Fibroblast of gingiva (primary cell): Measurements from ENCODE around the gene SLC24A3.

Experiments
- DNase-seq: peaks from one replicate; pipeline ENCODE4 v3.0.0-alpha.2; 2011; ENCODE audit warnings: low read depth

The SLC24A3 gene

DNA sequence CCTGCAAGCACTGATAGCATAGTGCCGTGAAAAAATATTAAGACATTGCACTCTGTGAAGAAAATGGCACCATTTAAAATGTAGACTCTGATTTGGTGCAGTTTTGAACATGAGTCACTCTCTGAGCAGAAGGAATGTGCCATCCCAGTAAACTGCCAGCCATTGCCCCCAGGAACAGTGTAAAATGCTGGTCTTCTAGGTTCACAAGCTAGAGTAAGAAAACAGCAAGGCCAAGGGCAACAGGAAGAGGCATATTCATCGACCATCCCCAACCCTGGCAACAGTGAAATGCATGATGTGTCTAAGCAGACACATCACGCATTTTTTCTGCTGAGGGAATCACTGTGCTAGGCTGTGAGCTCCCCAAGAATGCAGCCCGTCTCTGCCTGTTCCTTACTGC is 382.5 kb downstream of the SLC24A3 start:
- no peak for DNase-seq

DNA sequence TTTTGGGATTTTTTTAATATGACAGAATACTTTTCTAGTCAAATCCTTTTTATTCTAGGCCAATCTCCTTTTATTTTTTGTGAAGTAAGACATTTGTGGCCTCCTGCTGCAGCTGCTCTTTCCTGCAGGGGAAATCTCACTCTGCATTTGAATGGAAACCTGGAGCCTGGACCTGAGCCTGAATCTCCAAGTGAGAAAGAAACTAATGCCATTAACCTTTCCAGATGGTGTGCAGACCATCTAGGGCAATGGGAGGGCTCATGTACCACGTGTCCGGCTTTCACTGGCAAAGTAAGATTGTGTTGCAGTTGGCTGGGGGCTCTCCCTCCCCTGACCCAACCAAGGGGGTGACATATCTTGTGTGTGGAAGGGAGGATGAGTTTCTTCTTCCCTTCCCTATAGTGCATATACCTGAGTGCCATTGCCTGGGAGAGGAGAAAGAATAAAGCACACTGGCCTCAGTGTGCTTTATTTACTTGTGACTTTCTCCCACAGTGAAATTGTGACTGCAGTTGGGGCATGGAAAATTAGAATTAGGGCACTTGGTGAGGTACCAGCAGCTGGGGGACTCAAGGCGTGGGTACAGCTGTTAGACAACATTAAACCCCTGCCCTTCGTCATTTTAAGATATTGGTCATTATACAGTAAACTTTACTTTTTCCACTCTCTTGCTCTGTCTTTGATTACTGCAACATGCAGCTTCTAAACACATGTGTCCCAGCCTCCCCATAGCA is 385.8 kb downstream of the SLC24A3 start:
- DNase-seq: no peak

DNA sequence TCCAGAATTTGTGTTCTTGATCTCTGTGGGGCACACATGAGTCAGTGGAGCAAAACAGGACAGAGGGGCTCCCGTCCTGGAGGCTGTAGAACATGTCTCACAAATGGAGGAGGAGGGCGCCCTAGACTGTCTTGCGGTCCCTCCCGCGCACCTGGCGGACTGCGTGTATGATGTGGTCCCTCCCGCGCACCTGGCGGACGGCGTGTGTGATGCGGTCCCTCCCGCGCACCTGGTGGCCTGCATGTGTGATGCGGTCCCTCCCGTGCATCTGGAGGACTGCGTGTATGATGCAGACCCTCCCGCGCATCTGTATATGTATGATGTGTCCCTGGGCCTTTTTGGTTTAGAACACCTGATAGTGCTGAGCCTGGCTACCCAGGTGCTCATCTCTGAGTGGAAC is 386.8 kb downstream of the SLC24A3 start:
- DNase-seq: no peak

DNA sequence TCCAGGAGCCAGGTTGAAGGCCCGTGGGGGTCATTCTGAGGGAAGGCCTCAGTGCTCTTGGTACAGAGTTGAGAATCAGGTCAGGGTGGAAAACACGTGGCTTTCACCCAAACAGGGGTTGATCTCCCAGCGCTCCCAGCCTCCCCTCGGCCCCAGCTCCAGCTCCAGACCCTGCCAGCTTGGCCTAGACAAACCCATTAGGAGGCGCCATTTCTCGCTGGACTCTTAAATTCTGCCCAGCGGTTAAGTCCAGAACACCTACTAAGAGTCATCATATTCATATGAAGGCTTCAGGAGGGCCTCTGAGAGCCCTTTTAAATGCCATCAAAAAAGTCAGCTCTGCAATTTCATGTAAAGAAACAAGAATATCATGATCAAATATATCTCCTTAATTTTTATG is 387.6 kb downstream of the SLC24A3 start:
- no peak for DNase-seq

DNA sequence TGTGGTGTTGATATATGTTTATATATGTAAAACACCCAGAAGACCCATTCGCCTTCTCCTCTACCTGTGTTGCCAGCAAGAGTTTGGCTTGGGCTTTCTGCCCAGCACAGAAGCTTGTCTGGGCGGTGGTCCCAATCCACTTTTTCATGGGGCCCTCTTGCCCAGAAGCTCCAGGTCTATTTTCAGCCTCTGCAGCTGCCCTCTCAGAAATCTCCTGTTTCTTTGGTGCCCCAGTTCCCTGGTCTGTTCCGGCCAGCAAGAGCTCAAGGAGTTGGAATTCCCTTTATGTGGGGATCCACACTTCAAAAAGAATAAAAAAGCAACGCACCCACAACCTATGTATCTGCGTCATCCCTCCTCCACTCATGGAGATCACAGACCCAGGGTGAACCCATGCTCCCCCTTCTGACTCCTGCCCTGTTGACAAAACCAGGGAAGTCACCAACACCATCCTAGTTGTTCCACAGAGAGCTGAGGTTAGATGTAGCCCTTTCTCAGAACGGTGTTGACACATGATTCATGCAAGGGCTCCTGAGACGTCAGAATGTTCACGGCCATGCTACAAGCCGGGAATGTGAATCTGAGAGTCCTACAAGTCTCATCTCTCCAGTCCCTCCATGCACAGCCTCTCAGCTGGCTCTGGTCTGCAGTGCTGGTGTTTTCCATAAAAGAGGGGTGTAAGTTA is 388.8 kb downstream of the SLC24A3 start:
- no peak for DNase-seq

DNA sequence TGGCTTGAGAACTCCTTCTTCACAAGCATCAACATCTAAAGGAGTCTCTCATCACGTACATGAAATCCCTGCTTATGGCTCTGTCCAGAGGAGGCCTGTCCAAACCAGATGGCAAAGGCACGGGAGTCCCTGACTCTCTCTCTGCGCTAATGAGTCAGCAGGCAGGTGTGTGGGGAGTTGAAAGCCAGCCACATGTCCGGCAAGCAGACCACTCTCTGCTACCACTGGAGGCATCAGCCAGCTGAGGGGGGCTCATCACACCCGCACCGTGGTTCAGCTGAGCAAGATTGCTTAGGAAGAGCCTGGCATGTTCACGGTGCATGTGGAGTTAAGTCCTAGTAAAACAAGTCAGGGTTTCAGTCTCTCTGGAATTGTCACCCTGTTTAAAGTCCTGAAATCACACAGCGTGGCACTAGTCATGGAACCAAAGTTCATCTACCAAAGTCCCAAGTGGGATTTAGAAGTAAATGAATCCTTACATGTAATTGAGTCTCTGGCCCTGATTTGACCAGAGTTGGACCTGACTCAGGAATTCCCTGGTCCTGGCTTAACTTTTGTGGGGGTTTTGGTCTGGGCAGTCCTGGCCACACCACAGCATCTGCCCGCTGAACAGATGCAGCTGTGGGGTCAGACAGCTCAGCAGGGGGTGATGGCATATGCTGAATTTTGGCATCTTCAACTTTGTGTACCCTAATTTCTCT is 390.4 kb downstream of the SLC24A3 start:
- DNase-seq: no peak

DNA sequence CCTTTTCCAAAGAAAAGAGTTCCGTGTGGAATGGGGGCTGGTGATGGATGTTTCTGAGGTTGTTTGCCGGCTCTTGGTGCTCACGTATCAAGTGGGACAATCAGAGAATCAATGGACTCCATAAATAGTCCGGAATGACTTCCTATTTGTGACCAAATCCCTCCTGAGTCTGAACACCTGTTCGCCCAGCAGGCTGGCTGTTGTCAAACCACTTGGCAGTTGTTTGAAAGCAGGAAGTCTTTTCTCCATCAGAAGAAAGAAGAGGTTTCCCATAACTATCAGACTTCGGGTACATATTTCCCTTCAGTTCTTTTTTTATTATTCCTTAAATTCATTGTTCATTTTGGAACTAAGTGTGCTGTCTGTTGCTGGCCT is 390.9 kb downstream of the SLC24A3 start:
- DNase-seq: no peak

DNA sequence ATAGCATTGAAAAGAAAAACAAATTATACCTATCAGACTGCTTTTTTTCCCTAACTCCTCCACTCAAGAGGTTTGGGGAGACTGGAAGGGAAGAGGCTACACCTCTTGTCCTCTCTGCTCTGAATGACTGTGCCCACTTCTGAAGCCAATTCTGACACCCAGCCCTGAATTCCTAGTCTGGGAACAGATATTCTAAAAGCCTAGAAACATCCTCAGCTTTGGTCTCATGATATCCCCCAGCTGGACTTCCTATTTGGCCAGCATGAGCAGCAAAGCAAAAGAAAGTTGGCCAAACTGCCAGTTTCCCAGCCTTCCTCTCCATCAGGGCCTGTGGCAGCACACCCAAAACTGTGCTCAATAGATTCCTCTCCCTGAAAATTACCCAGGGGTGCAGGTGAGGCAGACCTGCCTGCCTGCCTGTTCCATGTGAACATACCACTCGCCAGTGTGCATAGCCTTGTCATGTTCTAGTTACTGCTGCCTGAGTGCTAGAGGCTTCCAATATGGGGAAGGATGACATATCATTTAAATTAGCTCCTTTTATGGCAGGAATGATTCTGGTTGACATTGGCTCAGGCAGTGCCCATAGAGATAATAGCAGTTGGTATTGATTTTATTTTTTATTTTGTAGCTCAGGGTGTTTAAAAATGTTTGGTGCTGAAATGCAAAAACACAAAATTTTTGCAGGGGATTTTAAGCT is 393.5 kb downstream of the SLC24A3 start:
- DNase-seq: no peak

DNA sequence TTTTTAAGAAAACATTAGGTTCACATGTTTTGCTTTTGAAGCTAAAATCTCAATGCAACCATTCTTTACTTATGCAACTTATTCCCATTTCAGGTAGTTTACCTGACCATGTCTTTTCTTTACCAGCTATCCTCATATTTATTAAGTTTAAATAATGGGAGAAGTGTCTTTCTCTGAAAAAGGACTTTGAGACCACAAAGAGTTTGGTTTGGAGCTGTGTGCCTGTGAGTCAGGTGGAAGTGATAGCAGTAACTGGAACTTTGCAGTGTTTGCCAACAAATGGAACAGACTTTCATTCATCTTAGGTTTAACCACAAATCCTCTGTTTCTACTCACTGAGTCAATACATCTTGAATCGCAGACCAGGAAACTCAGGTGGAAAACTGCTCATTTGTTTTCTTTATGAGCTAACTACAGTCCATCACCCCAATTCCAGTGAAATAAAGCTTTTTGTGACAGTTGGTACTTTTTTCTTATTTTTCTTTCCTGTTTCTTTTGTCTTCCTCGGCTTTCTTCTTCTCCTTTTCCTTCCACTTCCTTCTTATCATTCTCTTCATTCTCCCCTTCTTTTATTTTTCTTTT is 397.3 kb downstream of the SLC24A3 start:
- DNase-seq: no peak

DNA sequence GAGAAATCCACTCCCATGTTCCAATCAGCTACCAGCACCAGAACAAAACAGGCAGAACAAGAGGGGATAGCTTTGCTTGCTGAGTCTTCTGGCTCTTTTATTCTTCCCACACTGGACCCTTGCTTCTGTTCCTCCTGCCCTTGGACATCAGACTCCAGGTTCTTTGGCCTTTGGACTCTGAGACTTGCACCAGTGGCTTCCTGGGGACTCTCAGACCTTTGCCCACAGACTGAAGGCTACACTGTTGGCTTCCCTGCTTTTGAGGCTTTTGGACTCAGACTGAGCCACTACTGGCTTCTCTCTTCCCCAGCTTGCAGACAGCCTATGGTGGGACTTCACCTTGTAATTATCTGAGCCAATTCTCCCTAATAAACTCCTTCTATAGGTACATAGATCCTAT is 403.2 kb downstream of the SLC24A3 start:
- no peak for DNase-seq

DNA sequence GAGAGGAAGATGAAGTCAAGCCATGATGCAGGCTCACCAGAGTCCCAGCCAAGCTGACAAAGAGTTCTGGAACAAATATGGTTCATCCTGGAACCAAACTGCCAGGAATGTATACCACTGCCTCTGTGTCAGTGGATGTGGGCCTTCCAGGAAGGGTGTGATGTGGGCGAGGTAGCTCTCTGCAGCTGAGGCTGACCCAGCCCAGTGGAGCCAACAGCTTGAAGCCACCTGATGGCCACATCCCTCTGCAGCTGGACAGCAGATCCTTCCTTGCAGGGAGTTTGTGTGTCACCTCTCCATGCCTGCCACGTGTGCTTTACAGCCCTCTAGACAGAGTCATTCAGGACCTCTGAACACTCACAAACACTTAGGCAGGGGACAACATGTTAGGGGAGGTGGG is 403.6 kb downstream of the SLC24A3 start:
- DNase-seq: no peak

DNA sequence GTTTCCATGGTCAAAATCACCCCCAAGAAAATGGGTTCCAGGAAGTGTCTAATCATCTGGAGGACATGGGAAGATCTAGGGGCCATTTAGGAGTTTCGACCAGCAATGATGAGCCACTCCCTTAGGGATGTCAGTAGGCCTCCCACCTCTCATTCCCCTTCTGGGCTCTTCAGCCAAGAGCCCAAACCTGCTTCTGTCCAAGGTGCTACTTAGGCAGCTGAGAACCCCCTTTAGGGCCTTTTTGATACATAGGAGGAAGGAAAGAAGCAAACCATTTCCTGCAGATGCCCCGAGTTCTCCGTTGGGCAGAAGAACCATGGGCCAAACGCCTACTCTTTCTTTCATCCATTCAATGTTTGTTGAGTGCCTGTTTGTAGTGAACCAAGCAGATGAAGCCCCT is 404.2 kb downstream of the SLC24A3 start:
- no peak for DNase-seq

DNA sequence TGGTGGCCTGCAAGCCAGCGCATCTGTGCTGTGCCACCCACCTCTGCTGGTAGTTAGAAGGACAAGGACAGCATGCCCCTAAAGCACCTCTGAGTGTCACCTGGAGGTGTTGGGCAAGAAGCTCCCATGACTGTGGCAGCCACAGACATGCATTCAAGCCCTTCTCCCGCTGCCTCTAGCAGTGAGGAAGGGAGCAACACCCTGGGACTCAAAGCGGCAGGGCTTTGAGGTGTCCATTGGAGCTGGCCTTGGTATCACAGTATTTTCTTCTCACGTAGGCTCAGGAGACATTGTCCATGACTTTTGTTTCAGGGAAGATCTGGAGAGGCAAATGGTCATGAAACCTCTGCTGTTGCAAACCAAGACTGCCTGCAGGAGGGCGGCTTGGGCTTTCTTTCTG is 404.8 kb downstream of the SLC24A3 start:
- no peak for DNase-seq

DNA sequence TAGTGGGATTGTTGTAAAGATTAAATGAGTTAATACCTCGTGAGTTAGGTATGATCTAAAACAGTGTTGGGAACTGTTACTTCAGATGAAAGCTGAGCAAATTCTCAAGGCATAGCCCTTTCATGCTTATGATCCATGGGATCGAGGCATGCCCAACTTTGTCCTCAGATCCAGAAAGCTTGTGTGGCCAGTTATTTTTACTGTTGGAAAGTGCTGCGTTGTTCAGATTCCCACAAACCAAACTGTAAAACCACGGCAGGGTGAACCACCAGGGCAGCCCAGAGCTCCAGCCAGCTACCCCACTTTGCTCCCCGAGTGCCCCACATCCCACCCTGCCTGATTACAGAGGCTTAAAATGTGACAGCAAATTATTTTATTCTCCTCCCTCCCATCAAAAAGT is 406.3 kb downstream of the SLC24A3 start:
- DNase-seq: no peak

DNA sequence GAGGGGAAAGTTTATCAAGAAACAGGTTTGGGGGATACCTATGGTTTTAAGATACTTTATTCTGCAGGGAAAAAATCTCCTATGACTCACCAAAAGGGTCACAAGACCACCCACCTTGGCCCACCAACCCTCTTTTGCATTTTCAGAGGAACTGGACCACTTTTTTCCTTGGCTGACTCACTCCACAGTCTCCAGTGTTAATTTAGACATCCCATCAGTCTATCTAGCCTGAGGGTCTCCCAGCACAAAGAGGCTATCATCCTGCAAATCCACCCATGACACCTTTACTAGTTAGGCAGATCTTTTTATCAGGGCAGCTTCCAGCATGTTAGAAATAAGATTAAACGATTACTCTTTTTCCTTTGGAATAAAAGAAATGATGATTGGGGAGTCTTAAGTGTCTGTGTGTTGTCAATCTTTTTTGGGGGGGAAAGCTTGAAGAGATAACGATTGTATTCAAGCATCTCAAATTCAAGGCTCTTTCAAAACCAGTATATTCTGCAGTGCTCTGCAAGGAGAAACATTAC is 407.5 kb downstream of the SLC24A3 start:
- no peak for DNase-seq

DNA sequence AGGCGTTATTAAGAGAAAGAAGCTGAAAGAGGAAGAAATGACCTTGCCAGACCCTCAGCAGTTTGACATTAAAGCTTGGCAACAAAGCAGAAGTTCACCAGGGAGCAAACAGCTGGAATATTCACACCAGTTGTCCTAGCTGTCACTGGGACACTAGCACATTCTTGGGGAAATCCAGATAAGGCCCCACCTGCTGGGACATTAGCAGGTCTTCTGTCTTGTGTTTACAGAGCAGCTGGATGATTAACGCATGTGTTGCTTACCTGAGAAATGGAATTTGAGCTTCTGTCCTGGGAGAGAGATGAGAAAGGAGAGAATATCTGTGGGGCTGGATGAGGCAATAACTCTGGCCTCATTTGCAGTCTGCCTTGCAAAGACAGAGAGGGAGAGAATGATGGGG is 408.0 kb downstream of the SLC24A3 start:
- no peak for DNase-seq

DNA sequence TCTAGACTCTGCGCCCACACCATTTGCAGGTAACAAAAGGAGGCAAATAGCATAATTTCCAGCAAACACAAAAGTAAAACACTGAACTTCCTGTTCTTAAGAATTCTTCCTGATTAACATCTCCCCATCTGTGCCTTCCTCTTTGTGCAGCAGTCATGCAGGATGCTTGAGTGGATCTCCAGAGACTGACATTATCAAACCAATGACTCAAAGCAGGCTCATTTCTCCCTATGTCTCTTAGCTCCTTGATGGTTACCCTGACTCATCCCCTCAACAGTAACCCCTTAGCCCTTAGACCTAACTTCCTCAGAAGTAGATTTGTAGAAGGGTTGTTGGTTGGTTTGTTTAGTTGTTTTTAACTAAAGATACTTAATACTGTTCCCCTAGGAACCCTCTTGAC is 408.6 kb downstream of the SLC24A3 start:
- DNase-seq: no peak

DNA sequence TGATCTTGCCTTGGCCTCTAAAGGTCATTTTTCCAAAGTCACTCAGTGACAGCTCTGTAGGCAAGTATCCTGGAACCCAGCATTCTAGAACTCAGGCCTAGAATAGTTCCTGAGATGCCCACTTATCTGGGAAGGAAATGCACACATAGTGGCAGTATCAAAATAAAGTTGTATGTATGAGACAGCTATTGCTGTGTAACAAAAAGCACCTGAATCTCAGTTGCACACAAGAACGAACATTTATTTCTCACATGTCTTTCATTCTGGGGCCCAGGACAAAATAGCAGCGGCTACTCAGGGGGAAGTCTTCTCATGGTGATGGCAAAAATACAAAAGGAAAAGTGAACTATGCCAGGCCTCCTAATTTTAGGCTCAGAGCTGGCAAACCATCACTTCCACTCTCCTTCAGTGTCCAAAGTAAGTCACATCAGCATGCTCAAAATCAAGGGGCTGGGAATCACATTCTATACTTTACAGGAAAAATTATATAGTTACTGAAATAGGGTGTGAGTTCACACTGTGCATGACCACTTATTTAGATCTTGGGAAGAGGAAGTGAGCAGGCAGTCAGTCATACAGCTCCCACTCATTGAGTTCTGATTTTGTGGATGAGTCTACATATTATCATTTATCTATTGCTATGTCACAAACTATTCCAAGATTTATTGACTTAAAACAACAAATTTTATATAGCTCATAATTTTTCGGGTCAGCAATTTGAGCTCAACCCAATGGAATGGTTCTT is 412.0 kb downstream of the SLC24A3 start:
- DNase-seq: no peak

DNA sequence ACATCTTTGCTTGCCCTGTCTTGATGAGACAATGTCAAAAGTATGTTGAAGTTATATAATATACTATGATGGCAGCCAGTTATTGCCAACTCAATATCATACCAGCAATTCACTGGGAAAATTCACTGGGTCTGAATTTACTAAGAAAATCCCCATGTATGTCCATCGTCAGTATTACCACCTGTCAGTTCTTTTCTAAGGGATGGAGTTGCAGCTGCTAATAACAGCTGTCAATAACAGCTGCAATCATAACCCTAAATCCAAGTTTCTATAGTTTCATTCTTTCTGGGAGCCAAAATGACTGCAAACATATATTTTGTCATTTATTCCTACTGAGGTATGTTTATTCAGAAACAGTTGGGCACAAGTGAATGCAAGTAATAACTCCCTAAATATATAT is 413.0 kb downstream of the SLC24A3 start:
- DNase-seq: no peak

DNA sequence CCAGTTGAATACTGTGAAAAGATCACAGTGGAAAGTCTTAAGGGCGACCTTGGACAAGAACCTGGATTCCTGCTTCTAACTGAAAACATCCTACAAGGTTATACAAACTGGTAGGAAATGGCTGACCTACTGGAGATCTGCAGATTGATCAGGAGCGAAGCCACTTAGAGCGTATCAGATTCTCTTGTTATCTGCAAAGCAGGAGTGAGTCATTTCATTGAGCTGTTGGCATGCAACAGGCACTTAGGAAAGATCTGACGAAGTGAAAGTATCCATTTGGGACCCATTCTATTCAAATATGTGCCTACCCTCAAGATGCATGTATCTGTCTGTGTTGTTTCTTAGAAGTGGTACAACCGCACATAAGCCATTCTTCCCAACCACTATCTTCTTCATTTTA is 414.5 kb downstream of the SLC24A3 start:
- no peak for DNase-seq

DNA sequence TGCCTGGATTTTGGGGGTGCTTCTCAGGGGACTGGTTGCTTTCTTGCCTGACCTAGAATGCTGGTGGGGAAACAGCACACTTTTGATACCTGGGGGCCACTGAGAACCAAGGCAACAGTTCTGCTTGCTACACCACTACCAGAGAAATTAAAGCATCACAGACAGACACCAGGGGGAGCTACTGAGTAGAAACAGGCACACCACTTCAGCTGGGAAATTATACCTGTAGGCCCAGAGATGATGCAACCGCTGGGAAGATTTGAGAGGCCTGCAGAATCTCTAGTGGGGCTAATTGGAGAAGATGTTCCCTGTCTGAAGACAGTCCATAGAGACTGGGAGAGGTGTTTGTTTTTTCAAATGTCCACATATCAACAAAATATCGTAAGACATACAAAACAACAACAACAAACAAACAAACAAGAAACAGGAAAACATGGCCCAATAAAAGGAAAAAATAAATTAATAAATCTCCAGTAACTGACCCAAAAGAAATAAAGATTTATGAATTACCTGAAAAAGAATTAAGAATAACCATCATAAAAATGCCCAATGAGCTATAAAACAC is 416.2 kb downstream of the SLC24A3 start:
- peak; percentile 20 for DNase-seq
